HG03342 (cell line): ENCODE results near the gene LDB2.

Source experiments
- ATAC-seq: cut with Tn5 transposase; IDR thresholded peaks from one replicate; pipeline ENCODE4 v1.9.1; 2021; ENCODE audit warnings: mild to moderate bottlenecking, moderate library complexity; ENCODE audit not compliant: unreplicated experiment

The LDB2 gene

GRCh38 chr4:16887887-16888286, 10.6 kb downstream of the LDB2 start:
- no peak for ATAC-seq

DNA sequence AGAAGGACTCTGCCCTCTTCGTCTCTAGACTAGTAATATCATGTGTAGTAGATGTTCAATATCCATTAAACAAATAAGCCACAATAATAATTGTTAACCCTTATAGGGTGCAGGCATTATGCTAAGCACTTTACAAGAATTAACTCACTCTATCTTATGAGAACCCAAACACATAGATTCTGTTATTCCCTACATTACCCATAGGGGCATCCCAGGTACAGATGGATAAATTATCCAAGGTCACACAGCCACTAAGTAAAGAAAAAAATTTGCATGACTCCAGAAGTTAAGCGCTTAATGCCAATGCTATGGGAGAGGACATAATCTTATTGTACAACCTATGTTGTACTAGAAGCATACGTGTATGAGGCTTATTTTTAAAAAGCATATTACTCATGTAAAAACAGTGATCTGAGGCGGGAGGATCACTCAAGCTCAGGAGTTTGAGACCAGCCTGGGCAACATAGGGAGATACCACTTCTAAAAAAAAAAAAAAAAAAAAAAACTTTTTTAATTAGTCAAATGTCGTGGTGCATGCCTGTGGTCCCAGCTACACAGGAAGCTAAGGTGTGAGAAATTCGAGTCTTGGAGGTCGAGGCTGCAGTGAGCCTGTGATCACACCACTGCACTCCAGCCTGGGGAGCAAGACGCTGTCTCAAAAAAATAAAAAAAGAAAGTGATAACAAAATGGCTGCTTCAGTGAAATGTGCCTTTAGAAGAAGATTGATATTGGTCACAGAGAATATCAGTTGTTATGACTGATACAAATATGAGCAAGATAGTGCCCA, 13.6 kb downstream of the LDB2 start:
- no peak for ATAC-seq

DNA sequence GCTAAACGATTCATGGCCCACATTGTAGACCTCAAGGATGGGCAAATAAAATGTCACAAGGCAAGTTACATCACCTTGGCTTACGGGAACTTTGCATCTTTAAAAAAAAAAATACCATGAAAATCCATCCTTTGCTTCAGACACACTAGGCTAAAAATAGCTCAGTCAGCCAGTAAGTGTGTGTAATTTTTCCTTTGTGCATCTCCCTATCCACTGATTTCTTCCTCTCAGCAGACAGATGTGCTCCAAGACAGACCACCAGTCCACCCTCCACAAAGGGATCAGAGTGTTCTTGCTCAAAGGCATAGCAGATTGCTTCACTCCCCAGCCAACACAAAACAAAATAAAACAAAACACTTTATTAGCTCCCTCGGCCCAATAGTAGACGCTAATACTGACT, 14.6 kb downstream of the LDB2 start:
- no peak for ATAC-seq

DNA sequence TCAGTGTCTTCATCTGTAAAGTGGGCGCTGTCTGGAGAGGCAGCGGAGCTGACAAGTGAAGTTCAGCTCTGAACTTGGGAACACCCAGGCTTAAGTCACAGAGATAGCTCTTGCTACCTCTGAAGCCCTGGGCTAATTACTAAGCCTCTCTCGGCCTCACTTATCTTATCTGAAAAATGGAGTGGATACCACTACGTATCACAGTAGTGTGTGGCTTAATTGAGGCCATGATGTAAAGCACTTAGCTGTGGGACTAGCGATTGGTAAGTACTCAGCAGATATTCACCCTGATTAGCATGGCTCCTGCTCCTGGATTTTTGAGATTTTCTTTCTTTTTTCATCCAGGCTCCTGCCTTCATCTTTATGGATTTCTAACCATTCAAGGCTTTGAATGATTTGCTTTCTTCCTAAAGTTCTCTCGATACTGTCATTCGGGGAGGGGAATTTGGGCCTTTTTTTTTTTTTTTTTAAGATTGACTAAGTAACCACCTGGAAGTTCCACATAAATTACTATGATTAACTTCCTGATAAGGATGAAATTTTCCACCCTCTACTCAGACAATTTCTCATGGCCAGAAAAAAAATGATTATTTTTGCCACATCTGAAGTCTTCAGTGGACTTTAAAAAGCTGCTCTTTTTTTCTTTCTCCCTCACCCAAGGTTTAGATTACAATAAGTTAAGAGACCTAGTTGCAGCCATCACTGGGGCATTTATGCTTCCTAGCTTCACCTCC, 17.1 kb downstream of the LDB2 start:
- ATAC-seq: no peak

- ATAC-seq: no peak
Observed at GRCh38 chr4:16875487-16875886, 23.0 kb downstream of the LDB2 start.

DNA sequence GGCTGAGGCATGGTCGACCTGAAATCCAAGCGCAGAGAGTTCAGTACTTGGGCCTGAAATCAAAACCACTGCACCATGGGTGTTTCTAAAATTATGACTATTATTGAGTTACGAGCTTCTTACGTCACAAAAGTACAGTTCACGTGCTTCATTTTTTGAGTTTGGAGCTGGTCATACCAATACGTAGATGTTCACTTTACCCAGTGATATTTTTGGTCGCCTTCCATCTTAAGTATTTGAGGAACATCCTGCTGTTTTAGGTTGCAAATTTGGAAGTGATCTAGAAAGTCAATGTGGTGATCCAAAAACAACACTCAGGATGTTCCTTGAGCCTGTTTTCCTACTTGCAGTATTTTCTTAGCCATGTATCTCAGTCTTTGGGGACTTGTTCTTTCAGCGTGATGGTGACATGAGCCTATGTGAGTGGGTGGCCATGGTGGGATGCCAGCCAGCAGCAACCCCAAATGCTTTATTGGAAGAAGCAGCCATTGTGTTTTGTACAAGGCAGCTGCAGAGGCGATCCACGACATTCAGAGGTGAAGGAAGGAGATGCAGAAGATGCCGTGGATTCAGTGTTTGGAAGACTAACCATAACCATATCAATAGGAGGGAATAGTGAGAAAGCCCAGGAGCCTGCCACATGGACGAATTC, 28.7 kb downstream of the LDB2 start:
- no peak for ATAC-seq

- no peak for ATAC-seq
Observed at GRCh38 chr4:16868674-16869073, 29.8 kb downstream of the LDB2 start.

DNA sequence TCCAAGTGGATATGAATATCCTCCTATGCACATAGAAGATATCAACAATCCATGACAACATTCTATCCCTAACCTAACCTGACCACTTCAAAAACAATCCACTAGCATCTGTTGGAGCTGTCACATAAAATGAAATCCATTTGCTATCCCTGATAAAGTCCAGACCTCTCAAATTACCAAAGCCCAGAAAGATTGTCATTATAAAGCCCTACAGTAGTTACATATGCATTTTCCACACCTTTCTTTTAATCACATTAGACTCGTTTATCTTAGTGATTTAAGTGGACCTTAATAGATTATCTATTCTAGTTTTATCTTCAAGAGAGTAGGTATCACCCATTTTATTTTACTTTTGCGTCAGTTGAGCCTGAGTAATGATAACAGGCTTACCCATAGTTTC, 30.6 kb downstream of the LDB2 start:
- ATAC-seq: no peak

DNA sequence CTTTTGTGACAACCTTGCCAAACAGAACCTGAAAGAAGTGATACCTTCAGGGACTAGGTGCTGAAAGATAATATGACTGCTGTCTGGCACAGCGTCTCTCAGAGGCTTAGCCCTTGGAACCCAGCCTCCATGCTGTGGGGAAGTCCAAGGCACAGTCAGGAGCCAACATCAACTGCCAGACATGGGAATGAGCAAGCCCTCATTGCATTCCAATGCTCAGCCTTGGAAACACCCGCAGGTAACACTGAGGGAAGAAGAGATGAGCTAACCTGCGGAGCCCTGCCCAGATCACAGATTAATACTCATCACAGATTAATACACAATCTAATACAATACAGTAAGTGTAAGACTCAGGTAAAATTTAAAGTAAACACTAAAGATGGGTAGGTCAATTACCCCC, 31.5 kb downstream of the LDB2 start:
- ATAC-seq: no peak

DNA sequence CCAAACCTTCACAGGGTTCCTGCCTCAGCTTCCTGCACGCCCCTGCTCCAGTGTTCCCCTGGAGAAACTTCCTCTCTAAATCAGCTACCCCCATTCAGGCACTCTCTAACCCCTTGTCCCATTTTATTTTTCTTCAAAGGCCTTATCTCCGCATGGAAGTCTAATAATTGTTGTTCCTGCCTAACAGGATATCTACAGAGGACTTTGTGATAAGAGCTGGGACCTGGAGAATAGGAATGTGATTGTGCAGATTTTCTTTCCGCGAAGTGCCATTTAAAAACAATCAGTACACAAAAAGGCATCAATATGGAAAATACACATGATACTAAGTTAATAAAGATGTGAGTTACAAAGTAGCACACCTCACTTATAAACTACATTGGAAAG, 32.6 kb downstream of the LDB2 start:
- no peak for ATAC-seq

GRCh38 chr4:16865209-16865896, 33.1 kb downstream of the LDB2 start:
- ATAC-seq: no peak

DNA sequence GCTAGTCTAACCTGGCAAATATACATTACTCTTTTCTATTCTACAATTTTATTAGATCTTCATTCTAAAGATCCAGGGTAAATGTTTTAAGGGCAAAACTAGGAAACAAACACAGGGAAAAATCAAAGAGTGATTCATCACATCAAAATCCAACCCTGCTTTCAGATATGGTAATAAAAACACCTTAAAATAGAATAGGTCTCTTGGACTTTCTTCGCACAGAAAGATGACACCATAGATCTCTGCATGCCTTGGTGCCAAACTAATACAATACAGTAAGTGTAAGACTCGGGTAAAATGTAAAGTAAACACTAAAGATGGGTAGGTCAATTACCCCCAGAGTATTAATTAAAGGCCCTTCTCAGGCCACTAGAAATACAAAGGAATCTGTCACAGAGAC, 34.2 kb downstream of the LDB2 start:
- ATAC-seq: no peak

DNA sequence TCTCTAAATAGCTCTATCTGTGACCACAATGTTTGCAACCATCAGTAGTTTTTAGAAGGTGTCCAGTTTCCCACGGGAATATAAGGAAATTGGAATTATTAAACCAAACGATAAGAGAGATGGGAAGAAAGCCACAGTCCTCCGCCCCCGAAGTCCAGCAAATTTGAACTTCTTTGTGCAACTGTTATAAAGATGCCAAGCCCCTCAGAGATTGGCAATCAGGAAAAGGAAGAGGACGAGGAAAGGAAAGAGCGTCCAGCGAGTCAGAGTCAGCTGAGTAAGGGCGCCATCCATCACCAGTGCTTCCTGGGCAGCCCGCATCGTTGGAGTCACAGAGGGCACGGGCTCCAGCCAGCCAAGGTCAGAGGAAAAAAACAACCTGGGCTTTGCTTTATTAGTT, 35.7 kb downstream of the LDB2 start:
- no peak for ATAC-seq

DNA sequence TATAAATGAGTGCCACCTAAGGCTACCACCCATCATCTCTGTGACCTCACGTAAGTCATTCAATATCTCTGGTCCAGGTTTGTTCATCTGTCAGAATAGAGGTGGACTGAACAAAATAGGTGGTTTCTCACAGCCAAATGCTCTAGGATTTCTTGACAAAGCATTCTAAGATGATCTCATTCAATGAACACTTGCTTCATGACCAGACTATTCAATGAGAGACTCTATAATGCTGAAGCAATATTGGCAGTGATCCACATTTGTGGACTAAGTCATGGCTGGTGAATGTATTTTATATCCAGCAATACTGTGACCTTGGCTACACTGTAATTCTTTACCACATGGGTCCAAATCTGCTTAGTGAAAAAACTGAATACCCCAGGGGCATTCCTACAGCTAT, 37.9 kb downstream of the LDB2 start:
- no peak for ATAC-seq

- no peak for ATAC-seq
Observed at GRCh38 chr4:16859031-16859430, 39.4 kb downstream of the LDB2 start.

DNA sequence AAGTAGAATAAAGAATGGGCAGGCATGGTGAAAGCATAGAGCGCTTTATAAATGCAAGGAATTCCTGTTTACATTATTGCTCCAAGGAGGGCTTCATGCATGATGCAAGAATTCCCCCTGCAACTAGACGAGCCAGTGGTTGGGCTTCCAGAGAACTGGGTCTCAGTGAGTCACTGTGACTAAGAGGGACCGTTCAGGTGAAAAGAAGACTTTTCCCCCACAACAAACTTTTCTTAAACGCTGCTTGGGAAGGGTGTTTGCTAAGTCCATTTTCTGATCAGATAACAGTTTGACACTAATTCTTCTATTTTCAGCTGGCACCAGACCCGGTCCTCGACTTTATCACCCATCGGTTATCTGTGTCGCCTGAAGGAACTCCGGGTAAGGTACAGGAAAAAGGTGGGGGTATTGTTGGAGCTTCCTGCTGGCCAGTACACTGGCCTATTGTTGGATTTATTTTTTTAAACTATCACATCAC, 40.1 kb downstream of the LDB2 start:
- no peak for ATAC-seq

- no peak for ATAC-seq
Observed at GRCh38 chr4:16857425-16857824, 41.0 kb downstream of the LDB2 start.

GRCh38 chr4:16853640-16854039, 44.8 kb downstream of the LDB2 start:
- no peak for ATAC-seq

- no peak for ATAC-seq
Observed at GRCh38 chr4:16852644-16853043, 45.8 kb downstream of the LDB2 start.

- no peak for ATAC-seq
Observed at GRCh38 chr4:16852228-16852627, 46.2 kb downstream of the LDB2 start.

DNA sequence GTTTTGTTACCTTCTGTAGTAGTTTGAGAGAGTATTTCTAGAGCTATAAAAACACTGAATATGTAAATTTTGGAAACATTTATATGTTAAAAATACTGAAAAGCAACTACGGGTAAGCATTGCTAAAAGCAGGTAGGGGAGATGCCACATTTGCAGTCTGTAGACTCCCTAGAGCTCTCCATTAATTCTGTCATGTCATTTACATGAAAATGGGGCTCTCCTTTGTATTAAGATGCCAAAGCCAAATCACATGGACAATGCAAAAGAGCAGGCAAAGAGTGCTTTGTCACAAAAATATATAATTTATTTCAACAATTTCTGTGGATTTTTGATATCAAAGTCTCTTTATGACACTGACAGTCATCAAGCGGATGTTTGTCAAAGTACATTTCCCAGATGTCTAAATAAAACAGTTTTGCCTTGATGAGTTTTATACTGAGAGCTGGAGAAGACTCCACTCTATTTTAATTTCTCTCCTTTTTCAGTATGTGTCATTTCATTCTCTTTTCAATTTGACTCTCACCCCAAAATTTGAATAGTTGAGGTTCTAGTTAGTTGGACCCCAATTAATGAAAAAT, 51.8 kb downstream of the LDB2 start:
- ATAC-seq: no peak
